Activated CD4-positive, alpha-beta T cell treated with anti-CD3 and anti-CD28 coated beads, Interleukin-2, amount 50 U/mL, for 4 hours (primary cell): ENCODE measurements around the gene GSG1L.

Experiments
- DNase-seq, 2 experiments: peaks; one replicate each; pipeline ENCODE4 v3.0.0-alpha.2; 2020

The GSG1L gene

GRCh38 chr16:27932542-27933135 is 130.9 kb downstream of the GSG1L start:
- no peak for DNase-seq

- no peak for DNase-seq
These were observed 133.7 kb downstream of the GSG1L start for GRCh38 chr16:27929818-27930217.

GRCh38 chr16:27928542-27928941 is 135.0 kb downstream of the GSG1L start:
- no peak for DNase-seq

GRCh38 chr16:27927266-27927901 is 136.1 kb downstream of the GSG1L start:
- DNase-seq: no peak

- no peak for DNase-seq
These were observed 137.9 kb downstream of the GSG1L start for GRCh38 chr16:27925612-27926011.

- no peak for DNase-seq
These were observed 138.9 kb downstream of the GSG1L start for GRCh38 chr16:27924411-27925118.

GRCh38 chr16:27923751-27924150 is 139.8 kb downstream of the GSG1L start:
- DNase-seq: no peak

- no peak for DNase-seq
These were observed 141.1 kb downstream of the GSG1L start for GRCh38 chr16:27922433-27922832.

- no peak for DNase-seq
These were observed 142.4 kb downstream of the GSG1L start for GRCh38 chr16:27921134-27921533.

GRCh38 chr16:27920391-27920891 is 143.1 kb downstream of the GSG1L start:
- DNase-seq: no peak

- DNase-seq: no peak
These were observed 144.8 kb downstream of the GSG1L start for GRCh38 chr16:27918755-27919154.

- no peak for DNase-seq
These were observed 145.6 kb downstream of the GSG1L start for GRCh38 chr16:27917949-27918348.

GRCh38 chr16:27911486-27911885 is 152.0 kb downstream of the GSG1L start:
- no peak for DNase-seq

- DNase-seq: no peak
These were observed 156.0 kb downstream of the GSG1L start for GRCh38 chr16:27907457-27907972.

GRCh38 chr16:27906883-27907282 is 156.6 kb downstream of the GSG1L start:
- DNase-seq: no peak

- no peak for DNase-seq
These were observed 160.4 kb downstream of the GSG1L start for GRCh38 chr16:27903046-27903655.

GRCh38 chr16:27902551-27902950 is 161.0 kb downstream of the GSG1L start:
- DNase-seq: no peak

- no peak for DNase-seq
These were observed 161.6 kb downstream of the GSG1L start for GRCh38 chr16:27901956-27902355.

GRCh38 chr16:27899736-27900135 is 163.8 kb downstream of the GSG1L start:
- DNase-seq: no peak

- DNase-seq: no peak
These were observed 169.1 kb downstream of the GSG1L start for GRCh38 chr16:27894386-27894785.

GRCh38 chr16:27892879-27893278 is 170.6 kb downstream of the GSG1L start:
- DNase-seq: no peak

GRCh38 chr16:27890866-27891265 is 172.6 kb downstream of the GSG1L start:
- DNase-seq: no peak

- DNase-seq: no peak
These were observed 173.5 kb downstream of the GSG1L start for GRCh38 chr16:27890006-27890405.
